Neutrophil (primary cell): ENCODE results near the gene AP1G1.
A peak's percentile ranks its signal among the peaks of the same experiment; 100 is the strongest.

Source experiments
- H3K27ac ChIP-seq: fragments of 200-600 bp; sonication (generic); 2 replicates; pipeline ENCODE4 v1.5.1; 2016; ENCODE audit warnings: mild to moderate bottlenecking, moderate library complexity
- H3K27me3 ChIP-seq: fragments of 200-600 bp; sonication (generic); 2 replicates; pipeline ENCODE4 v1.6.0; 2016; ENCODE audit warnings: mild to moderate bottlenecking
- H3K36me3 ChIP-seq: fragments of 200-600 bp; sonication (generic); 2 replicates; pipeline ENCODE4 v1.5.1; 2017
- H3K4me1 ChIP-seq, 2 experiments: fragments of 200-600 bp in 1 of 2; sonication (generic) in 1 of 2; 1 replicate in 1 of 2; 2 replicates in 1 of 2; pipeline versions ENCODE4 v1.5.1 to v1.6.1; 2013 to 2016; ENCODE audit warnings: low read depth in 1 of 2, low read length in 1 of 2, mild to moderate bottlenecking in 1 of 2, moderate library complexity in 1 of 2; ENCODE audit not compliant: control insufficient read depth in 1 of 2, insufficient read depth in 1 of 2
- H3K4me3 ChIP-seq, 2 experiments: fragments of 200-600 bp in 1 of 2; sonication (generic) in 1 of 2; 1 replicate in 1 of 2; 2 replicates in 1 of 2; pipeline ENCODE4 v1.5.1; 2013 to 2016; ENCODE audit warnings: low read depth in 1 of 2, low read length in 1 of 2, mild to moderate bottlenecking in 1 of 2, moderate library complexity in 1 of 2
- H3K9me3 ChIP-seq: fragments of 200-600 bp; sonication (generic); 2 replicates; pipeline ENCODE4 v1.5.1; 2016
- CTCF ChIP-seq: fragments of 200-600 bp; sonication (generic); IDR thresholded peaks from 2 replicates; pipeline ENCODE4 v1.5.1; 2016; ENCODE audit warnings: antibody characterized with exemption

The AP1G1 gene

GRCh38 chr16:71808593-71809459 is at the start of gene AP1G1:
Gene AP1G1, minus strand, starts transcription at chr16:71808834. Its CDS starts 19,355 bp downstream, at chr16:71789479.
- Histone ChIP-seq H3K27me3 (no peaks in the 10 kb centered on the region), H3K27ac (peak within 1 kb of the TSS; percentile 100), H3K36me3 (peaks cover 11% of the 10 kb centered on the region), H3K4me3 (peak within 1 kb of the TSS; percentile 92 to 98), H3K9me3 (no peaks in the 10 kb centered on the region), H3K4me1 (peaks cover 31 to 35% of the 10 kb centered on the region in 2 experiments)
- TF ChIP-seq CTCF = no peak

GRCh38 chr16:71855937-71856662 is 47.5 kb upstream of the AP1G1 start:
- no peak for TF ChIP-seq CTCF
- no peak overlapping the region for H3K27ac ChIP-seq
- H3K4me3 ChIP-seq = no peak overlapping the region
- H3K4me1 ChIP-seq = no peaks in the 10 kb centered on the region
- H3K27me3 ChIP-seq = no peaks in the 10 kb centered on the region
- H3K9me3 ChIP-seq = no peaks in the 10 kb centered on the region
- peaks cover 78% of the 10 kb centered on the region for H3K36me3 ChIP-seq

GRCh38 chr16:71854369-71854948 is 45.8 kb upstream of the AP1G1 start:
- Histone ChIP-seq H3K36me3 (peaks cover 81% of the 10 kb centered on the region), H3K27me3 (no peaks in the 10 kb centered on the region), H3K9me3 (no peaks in the 10 kb centered on the region), H3K27ac (no peak overlapping the region), H3K4me3 (no peak overlapping the region), H3K4me1 (no peaks in the 10 kb centered on the region)
- no peak for TF ChIP-seq CTCF

GRCh38 chr16:71853413-71853812 is 44.8 kb upstream of the AP1G1 start:
- Histone ChIP-seq H3K36me3 (peaks cover 81% of the 10 kb centered on the region), H3K4me1 (no peaks in the 10 kb centered on the region), H3K27ac (no peak overlapping the region), H3K4me3 (no peak overlapping the region), H3K27me3 (no peaks in the 10 kb centered on the region), H3K9me3 (no peaks in the 10 kb centered on the region)
- no peak for TF ChIP-seq CTCF

GRCh38 chr16:71852561-71852960 is 43.9 kb upstream of the AP1G1 start:
- Histone ChIP-seq H3K36me3 (peaks cover 79% of the 10 kb centered on the region), H3K4me1 (peaks cover 0 to under 1% of the 10 kb centered on the region in 2 experiments), H3K27ac (no peak overlapping the region), H3K27me3 (no peaks in the 10 kb centered on the region), H3K9me3 (no peaks in the 10 kb centered on the region), H3K4me3 (no peak overlapping the region)
- TF ChIP-seq CTCF = no peak
